ENCODE measurements around the gene PICK1. TPM values are rescaled to one million over a fixed set of nuclear protein-coding genes. Genes with fewer than 3 reads are reported as not detected.
A peak's percentile ranks its signal among the peaks of the same experiment; 100 is the strongest.

Gene PICK1
- total and polyA plus RNA-seq, 2 of the 4 experiments (the other 2 are of a cell fraction): 16.5 to 21.0 TPM

GRCh38 chr22:38027487-38027886 lies 29.7 kb upstream of the PICK1 start:
- POLR2A ChIA-PET (ENCODE audit: unreplicated experiment): no interaction called here
- no peak overlapping the region for H3K4me2 ChIP-seq (ENCODE audit: low read depth, low read length)
- no peak overlapping the region for H3K23ac ChIP-seq (ENCODE audit: low read depth, low read length)
- no peak overlapping the region for H2BK120ac ChIP-seq (ENCODE audit: low read depth, low read length)
- H3K79me1 ChIP-seq (ENCODE audit: low read depth in 1 of 2, low read length in 2 of 2): no peaks in the 10 kb centered on the region
- no peak overlapping the region for H3K56ac ChIP-seq (ENCODE audit: extremely low read depth, insufficient read depth, low read length)
- peaks cover 27% of the 10 kb centered on the region for H3K27me3 ChIP-seq (ENCODE audit: control insufficient read depth, insufficient read depth, low read length)
- peaks cover 8% of the 10 kb centered on the region for H3K9me1 ChIP-seq (ENCODE audit: insufficient read depth, low read length)
- H3K9me3 ChIP-seq (ENCODE audit: control insufficient read depth, insufficient read depth, low read length): no peaks in the 10 kb centered on the region
- dilution Hi-C loops (cut with HindIII; ENCODE audit: low sequenced_read_pairs, unreplicated experiment) (no loop called here), intact Hi-C loops (cut with micrococcal nuclease) (no loop called here), in situ Hi-C loops (cut with MboI; ENCODE audit: low sequenced_read_pairs) (no loop called here)
- WGBS, 2 experiments (ENCODE audit: extremely low coverage in 2 of 2, insufficient read length in 1 of 2): 84% methylated on average over 8 of the region's 9 CpGs; no CpG with 5 or more reads in 1 of the 2 experiments
- no peak overlapping the region for H3K27ac ChIP-seq (ENCODE audit: insufficient read depth, low read length)
- H2BK15ac ChIP-seq (ENCODE audit: low read depth, low read length): no peak overlapping the region
- TF ChIP-seq MXI1 (IDR thresholded peaks at IDR 0.05; ENCODE audit: borderline replicate concordance, low read depth, low read length) (no peak), MAFK (IDR thresholded peaks at IDR 0.05; ENCODE audit: low read depth, low read length) (no peak), NFE2L2 (IDR thresholded peaks at IDR 0.05; ENCODE audit: low read depth, low read length) (no peak)
- no peak overlapping the region for H4K91ac ChIP-seq (ENCODE audit: insufficient read depth, low read depth, low read length)
- no peaks in the 10 kb centered on the region for H3K36me3 ChIP-seq (ENCODE audit: control insufficient read depth, insufficient read depth, low read length)
- peak overlapping the region; percentile 42 for H2AK9ac ChIP-seq (replicated peaks; ENCODE audit: low read depth, low read length, poor library complexity)
- DNase-seq (no peak), ATAC-seq (ENCODE audit: low read depth) (no peak)
- no peak overlapping the region for H3K14ac ChIP-seq (replicated peaks; ENCODE audit: low read depth, low read length)
- H4K8ac ChIP-seq (ENCODE audit: low read depth in 2 of 2, low read length in 2 of 2): no peak overlapping the region
- no peak overlapping the region for H2AFZ ChIP-seq (replicated peaks; ENCODE audit: low read length, poor library complexity)
- H3K18ac ChIP-seq (ENCODE audit: low read depth, low read length): no peak overlapping the region
- H2AK5ac ChIP-seq (ENCODE audit: low read depth, low read length): no peak overlapping the region
- H3K4ac ChIP-seq (ENCODE audit: low read depth, low read length): no peak overlapping the region
- H3K4me1 ChIP-seq (ENCODE audit: control insufficient read depth, insufficient read depth, low read length): peaks cover 2% of the 10 kb centered on the region
- CTCF ChIA-PET: no interaction called here
- no peak overlapping the region for H4K5ac ChIP-seq (ENCODE audit: low read depth, low read length)
- no peak overlapping the region for H2BK5ac ChIP-seq (ENCODE audit: low read depth, low read length, poor library complexity, severe bottlenecking)
- H2BK20ac ChIP-seq (ENCODE audit: low read depth, low read length): no peak overlapping the region
- no TSS peak for BruUV-seq (replicated peaks)
- no peaks in the 10 kb centered on the region for H4K20me1 ChIP-seq (ENCODE audit: insufficient read depth, low read length)
- H3K4me3 ChIP-seq (ENCODE audit: insufficient read depth, low read depth, low read length): no peak overlapping the region
- no peak overlapping the region for H3K9ac ChIP-seq (ENCODE audit: low read depth, low read length)

All from IMR-90 (cell line).